Keratinocyte (primary cell): Measurements from ENCODE around the gene LSP1. TPM values are rescaled to one million over a fixed set of nuclear protein-coding genes. Genes with fewer than 3 reads are reported as not detected.

Experiments used
- DNase-seq: peaks from one replicate; pipeline ENCODE4 v3.0.0-alpha.2; 2011; ENCODE audit warnings: low read depth, missing footprints, low spot score
- FAIRE-seq: peaks from 2 replicates; lab custom pipeline; 2011; peaks lifted over from hg19 to GRCh38; lab: Jason Lieb, UNC
- H2AFZ ChIP-seq: 2 replicates; pipeline ENCODE4 v1.6.0; 2012; ENCODE audit warnings: low read length, control low read depth, inconsistent platforms; ENCODE audit not compliant: control insufficient read depth
- H3K27ac ChIP-seq: 2 replicates; pipeline ENCODE4 v1.5.1; 2011; ENCODE audit warnings: low read length; ENCODE audit not compliant: control insufficient read depth, insufficient read depth
- H3K27me3 ChIP-seq: 3 replicates; pipeline ENCODE4 v1.6.0; 2011; ENCODE audit warnings: low read length; ENCODE audit not compliant: control insufficient read depth, insufficient read depth; ENCODE audit errors: extremely low read depth
- H3K36me3 ChIP-seq, 2 experiments: 2 replicates in 1 of 2; 3 replicates in 1 of 2; pipeline ENCODE4 v1.5.1; 2011; ENCODE audit warnings: low read length in 2 of 2, mild to moderate bottlenecking in 1 of 2; ENCODE audit not compliant: control insufficient read depth in 2 of 2, insufficient read depth in 2 of 2; ENCODE audit errors: extremely low read depth in 1 of 2
- H3K4me1 ChIP-seq: 3 replicates; pipeline ENCODE4 v1.5.1; 2011; ENCODE audit warnings: low read length; ENCODE audit not compliant: control insufficient read depth, insufficient read depth; ENCODE audit errors: extremely low read depth
- H3K4me2 ChIP-seq: 3 replicates; pipeline ENCODE4 v1.6.0; 2011; ENCODE audit warnings: low read depth, low read length; ENCODE audit not compliant: control insufficient read depth, insufficient read depth; ENCODE audit errors: extremely low read depth
- H3K4me3 ChIP-seq, 3 experiments: fragments of 200-600 bp in 1 of 3; sonication (generic) in 1 of 3; 2 replicates in 2 of 3; 3 replicates in 1 of 3; pipeline ENCODE4 v1.5.1; 2011 to 2016; ENCODE audit warnings: low read length in 3 of 3, mild to moderate bottlenecking in 3 of 3, control low read depth in 2 of 3, inconsistent platforms in 1 of 3, low read depth in 1 of 3, mixed read lengths in 1 of 3, mixed run types in 1 of 3, moderate library complexity in 1 of 3; ENCODE audit not compliant: control insufficient read depth in 2 of 3, insufficient read depth in 2 of 3; ENCODE audit errors: extremely low read depth in 1 of 3
- H3K79me2 ChIP-seq: 2 replicates; pipeline ENCODE4 v1.6.0; 2012; ENCODE audit warnings: low read length; ENCODE audit not compliant: control insufficient read depth, insufficient read depth
- H3K9ac ChIP-seq: 3 replicates; pipeline ENCODE4 v1.6.0; 2011; ENCODE audit warnings: low read length; ENCODE audit not compliant: control insufficient read depth, insufficient read depth; ENCODE audit errors: extremely low read depth
- H3K9me1 ChIP-seq: 3 replicates; pipeline ENCODE4 v1.6.0; 2011; ENCODE audit warnings: low read length; ENCODE audit not compliant: control insufficient read depth, insufficient read depth; ENCODE audit errors: extremely low read depth
- H3K9me3 ChIP-seq: 2 replicates; pipeline ENCODE4 v1.5.1; 2012; ENCODE audit warnings: low read depth, low read length; ENCODE audit not compliant: control insufficient read depth
- H4K20me1 ChIP-seq: 3 replicates; pipeline ENCODE4 v1.6.0; 2011; ENCODE audit warnings: low read length; ENCODE audit not compliant: control insufficient read depth, insufficient read depth; ENCODE audit errors: extremely low read depth
- CTCF ChIP-seq, 3 experiments: IDR thresholded peaks in 1 of 3; conservative IDR thresholded peaks in 1 of 3; optimal IDR thresholded peaks in 1 of 3; 2 replicates in 2 of 3; 3 replicates in 1 of 3; pipeline versions ENCODE3 to v1.5.1; 2011; ENCODE audit warnings: low read length in 3 of 3, mild to moderate bottlenecking in 3 of 3, moderate library complexity in 2 of 3, control low read depth in 1 of 3, inconsistent platforms in 1 of 3; ENCODE audit not compliant: insufficient read depth in 2 of 3; ENCODE audit errors: extremely low read depth in 1 of 3
- EZH2 ChIP-seq: IDR thresholded peaks from one replicate; pipeline ENCODE4 v1.6.1; 2012; ENCODE audit warnings: inconsistent platforms, mild to moderate bottlenecking, low read length, moderate library complexity
- dilution Hi-C: fragments of 300-500 bp; cut with MboI; formaldehyde crosslinking; loops from one replicate; pipeline ENCODE4 v1.7.0; 2020; ENCODE audit warnings: low sequenced_read_pairs; ENCODE audit not compliant: extremely low pct_ligation_motif_present
- polyA plus RNA-seq, 5 experiments: library from polyadenylated mRNA; depleted of rRNA in 3 of 5; stranded (reverse) in 3 of 5; stranded (forward) in 1 of 5; unstranded in 1 of 5; fragments of >200 nt; gene quantifications; 1 replicate in 1 of 5; 2 replicates in 3 of 5; 3 replicates in 1 of 5; pipeline versions ENCODE4 v1.2.1 to v1.2.3, GENCODE V29; 2011 to 2012; ENCODE audit warnings: missing spikeins in 2 of 5, low read depth in 1 of 5, low replicate concordance in 1 of 5

Gene LSP1
- polyA plus RNA-seq, 1 donor (not counting 4 experiments of a cell fraction or from before 2014, with no cell fraction given): 0.94 TPM

- DNase-seq (no peak), FAIRE-seq (no peak)
- no peak overlapping the region for H3K27ac ChIP-seq
- no peak overlapping the region for H3K4me2 ChIP-seq
- dilution Hi-C loops: no loop called here
- peaks cover 2% of the 10 kb centered on the region for H3K27me3 ChIP-seq
- no peak overlapping the region for H3K9ac ChIP-seq
- no peaks in the 10 kb centered on the region for H3K79me2 ChIP-seq
- H3K9me3 ChIP-seq: no peaks in the 10 kb centered on the region
- no peaks in the 10 kb centered on the region for H3K36me3 ChIP-seq
- peaks cover 28% of the 10 kb centered on the region for H3K4me1 ChIP-seq
- H3K9me1 ChIP-seq: no peaks in the 10 kb centered on the region
- H4K20me1 ChIP-seq: no peaks in the 10 kb centered on the region
- no peak overlapping the region for H2AFZ ChIP-seq
- TF ChIP-seq CTCF (optimal IDR thresholded peaks at IDR 0.05 in 1 of 3, IDR thresholded peaks at IDR 0.05 in 1 of 3, conservative IDR thresholded peaks at IDR 0.05 in 1 of 3; ENCODE audit: extremely low read depth in 1 of 3, insufficient read depth in 2 of 3, low read length in 3 of 3): no peak
- no peak for TF ChIP-seq EZH2
- no peak overlapping the region for H3K4me3 ChIP-seq
These were observed 5.7 kb upstream of the LSP1 start for GRCh38 chr11:1847006-1847735.

- Histone ChIP-seq H3K4me3 (no peak overlapping the region), H3K27me3 (peaks cover 5% of the 10 kb centered on the region), H3K9me3 (no peaks in the 10 kb centered on the region), H2AFZ (no peak overlapping the region), H3K27ac (no peak overlapping the region), H3K9me1 (no peaks in the 10 kb centered on the region), H3K36me3 (no peaks in the 10 kb centered on the region), H4K20me1 (no peaks in the 10 kb centered on the region), H3K9ac (no peak overlapping the region), H3K4me1 (peaks cover 19% of the 10 kb centered on the region), H3K4me2 (no peak overlapping the region), H3K79me2 (no peaks in the 10 kb centered on the region)
- dilution Hi-C loops: no loop called here
- FAIRE-seq: no peak
- DNase-seq: no peak
- TF ChIP-seq CTCF (optimal IDR thresholded peaks at IDR 0.05 in 1 of 3, IDR thresholded peaks at IDR 0.05 in 1 of 3, conservative IDR thresholded peaks at IDR 0.05 in 1 of 3; ENCODE audit: extremely low read depth in 1 of 3, insufficient read depth in 2 of 3, low read length in 3 of 3) (no peak), EZH2 (no peak)
These were observed 4.8 kb upstream of the LSP1 start for GRCh38 chr11:1847926-1848639.
